ENCODE data around the gene CEP162. TPM values are rescaled to one million over a fixed set of nuclear protein-coding genes. Genes with fewer than 3 reads are reported as not detected.

The CEP162 gene
- 10 to 100 TPM; 15.0 to 23.2 (median 18.5) TPM for total RNA-seq

- DNase-seq, result peak; percentile 92 to 94
- H3K36me3 ChIP-seq, result no peaks in the 10 kb centered on the region
- H3K27me3 ChIP-seq, result no peaks in the 10 kb centered on the region
- H3K9me3 ChIP-seq, result no peaks in the 10 kb centered on the region
- peak within 1 kb of the TSS; percentile 77 to 94 (median 89) for H3K4me3 ChIP-seq (replicated peaks in 1 of 3)
- peak in 1 of 2 donors; percentile 25 for TF ChIP-seq POLR2A (IDR thresholded peaks at IDR 0.05)
- TF ChIP-seq, protein P1, sequence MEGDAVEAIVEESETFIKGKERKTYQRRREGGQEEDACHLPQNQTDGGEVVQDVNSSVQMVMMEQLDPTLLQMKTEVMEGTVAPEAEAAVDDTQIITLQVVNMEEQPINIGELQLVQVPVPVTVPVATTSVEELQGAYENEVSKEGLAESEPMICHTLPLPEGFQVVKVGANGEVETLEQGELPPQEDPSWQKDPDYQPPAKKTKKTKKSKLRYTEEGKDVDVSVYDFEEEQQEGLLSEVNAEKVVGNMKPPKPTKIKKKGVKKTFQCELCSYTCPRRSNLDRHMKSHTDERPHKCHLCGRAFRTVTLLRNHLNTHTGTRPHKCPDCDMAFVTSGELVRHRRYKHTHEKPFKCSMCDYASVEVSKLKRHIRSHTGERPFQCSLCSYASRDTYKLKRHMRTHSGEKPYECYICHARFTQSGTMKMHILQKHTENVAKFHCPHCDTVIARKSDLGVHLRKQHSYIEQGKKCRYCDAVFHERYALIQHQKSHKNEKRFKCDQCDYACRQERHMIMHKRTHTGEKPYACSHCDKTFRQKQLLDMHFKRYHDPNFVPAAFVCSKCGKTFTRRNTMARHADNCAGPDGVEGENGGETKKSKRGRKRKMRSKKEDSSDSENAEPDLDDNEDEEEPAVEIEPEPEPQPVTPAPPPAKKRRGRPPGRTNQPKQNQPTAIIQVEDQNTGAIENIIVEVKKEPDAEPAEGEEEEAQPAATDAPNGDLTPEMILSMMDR (IDR thresholded peaks at IDR 0.05), result peak; percentile 38 to 79 (median 64)
- H3K4me1 ChIP-seq, result peaks cover 0 to 7% of the 10 kb centered on the region in 2 donors
- H3K27ac ChIP-seq, result peak within 1 kb of the TSS; percentile 80 to 91 (median 90)
- WGBS, 2 donors, result 0 to 1% methylated on average over 39 to 40 of the region's 40 CpGs
- intact Hi-C loops (cut with DNase I), result loop anchor here (10.0 kb wide), 1 partner anchor 343 kb away; no protein-coding TSS in a partner anchor
These were observed at the start of gene CEP162 for GRCh38 chr6:84227434-84228197. CEP162 (minus strand) TSS chr6:84227643; CDS start chr6:84226393, 1,250 bp downstream.

DNA sequence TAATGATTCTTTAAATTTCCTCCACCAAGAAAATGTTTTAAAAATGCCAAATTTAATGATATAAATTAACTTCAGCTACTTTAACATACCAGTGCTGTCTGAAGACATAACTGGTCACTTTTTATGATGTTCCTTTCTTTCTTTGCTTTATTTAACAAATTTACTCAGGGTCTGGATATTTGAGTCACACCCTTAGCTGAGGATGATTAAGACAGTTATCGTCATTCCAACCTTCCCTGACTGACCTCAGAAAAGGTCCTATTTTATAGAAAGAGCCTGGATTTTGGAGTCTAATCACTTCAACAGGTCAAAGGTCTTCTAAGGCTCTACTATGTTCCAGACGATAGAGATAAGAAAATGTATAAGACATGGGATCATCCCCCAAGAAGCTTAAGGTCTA, 47.4 kb upstream of the CEP162 start:
- no peak for TF ChIP-seq POLR2A (IDR thresholded peaks at IDR 0.05)
- TF ChIP-seq, protein P1 (IDR thresholded peaks at IDR 0.05), result no peak
- intact Hi-C loops (cut with DNase I), result no loop called here
- no peak overlapping the region for H3K4me3 ChIP-seq (replicated peaks in 1 of 3)
- DNase-seq, result no peak
- no peak overlapping the region for H3K27ac ChIP-seq
- H3K27me3 ChIP-seq, result no peaks in the 10 kb centered on the region
- no peaks in the 10 kb centered on the region for H3K36me3 ChIP-seq
- no peaks in the 10 kb centered on the region for H3K4me1 ChIP-seq
- WGBS, 2 donors, result 82 to 91% methylated on average over 2 of the region's 2 CpGs
- H3K9me3 ChIP-seq, result no peaks in the 10 kb centered on the region

DNA sequence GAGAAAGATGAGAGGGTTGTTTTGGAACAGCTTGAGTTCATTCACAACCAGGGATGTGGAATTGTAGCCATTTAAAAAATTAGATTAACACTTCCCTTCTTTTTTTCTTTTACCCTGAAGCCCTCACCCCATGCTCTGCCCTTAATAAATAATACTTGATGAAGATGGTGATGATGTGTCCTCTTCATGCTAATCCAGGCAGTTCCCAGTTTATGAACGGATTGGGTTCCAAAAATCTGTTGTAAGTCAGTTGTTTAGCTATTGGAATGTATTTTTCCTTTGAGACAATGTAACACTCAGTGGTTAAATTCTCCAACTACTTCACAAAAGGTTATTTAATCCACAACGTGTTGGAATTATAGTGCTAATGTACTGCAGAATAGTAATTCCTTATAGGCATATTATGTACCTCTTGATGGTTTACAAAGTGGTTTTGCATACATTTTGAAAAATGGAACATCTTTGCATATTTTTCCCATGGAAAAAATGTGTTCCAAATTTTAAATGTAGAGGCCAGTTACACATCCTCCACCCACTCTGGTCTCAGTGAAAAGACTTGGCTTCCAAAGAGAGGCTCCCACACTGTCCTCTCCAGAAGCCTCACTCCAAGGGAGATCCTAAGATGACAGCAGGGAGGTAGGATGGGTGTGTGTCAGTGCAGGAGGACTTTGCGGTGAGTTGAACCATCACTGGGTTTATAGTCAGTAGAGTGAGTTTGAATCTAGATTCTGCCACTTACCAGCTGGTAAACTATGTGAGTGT, 45.8 kb upstream of the CEP162 start:
- Histone ChIP-seq H3K4me3 (replicated peaks in 1 of 3) (no peak overlapping the region), H3K36me3 (no peaks in the 10 kb centered on the region), H3K27ac (no peak overlapping the region), H3K4me1 (no peaks in the 10 kb centered on the region), H3K27me3 (no peaks in the 10 kb centered on the region), H3K9me3 (no peaks in the 10 kb centered on the region)
- no peak for TF ChIP-seq POLR2A (IDR thresholded peaks at IDR 0.05)
- TF ChIP-seq, protein P1 (IDR thresholded peaks at IDR 0.05), result no peak
- no peak for DNase-seq
- 63 to 70% methylated on average over 3 of the region's 3 CpGs for WGBS, 2 donors
- intact Hi-C loops (cut with DNase I), result no loop called here

- Histone ChIP-seq H3K4me3 (replicated peaks in 1 of 3) (no peak overlapping the region), H3K27ac (no peak overlapping the region), H3K9me3 (no peaks in the 10 kb centered on the region), H3K36me3 (no peaks in the 10 kb centered on the region), H3K27me3 (no peaks in the 10 kb centered on the region), H3K4me1 (no peaks in the 10 kb centered on the region)
- intact Hi-C loops (cut with DNase I), result no loop called here
- WGBS, 2 donors, result 80 to 89% methylated on average over 1 of the region's 1 CpG
- no peak for TF ChIP-seq POLR2A (IDR thresholded peaks at IDR 0.05)
- TF ChIP-seq, protein P1 (IDR thresholded peaks at IDR 0.05), result no peak
- DNase-seq, result no peak
These were observed 44.9 kb upstream of the CEP162 start for GRCh38 chr6:84272298-84272697.

Data from thyroid gland (tissue), 4 donors.